ENCODE data around the gene C4orf54. TPM values are rescaled to one million over a fixed set of nuclear protein-coding genes. Genes with fewer than 3 reads are reported as not detected.

Gene C4orf54
- total RNA-seq, 1 donor from 2014 or later, result under 0.01 TPM

GRCh38 chr4:99652596-99653436, 4.8 kb downstream of the C4orf54 start:
- no peak for FAIRE-seq

GRCh38 chr4:99651811-99652485, 5.7 kb downstream of the C4orf54 start:
- no peak for DNase-seq (ENCODE audit: low spot score in 2 of 2)
- no peak for FAIRE-seq

More at GRCh38 chr4:99652596-99653436, 4.8 kb downstream of the C4orf54 start:
- DNase-seq (ENCODE audit: low spot score in 2 of 2), result no peak

GRCh38 chr4:99651016-99651769, 6.4 kb downstream of the C4orf54 start:
- FAIRE-seq, result no peak
- DNase-seq (ENCODE audit: low spot score in 2 of 2), result no peak

- FAIRE-seq (no peak), DNase-seq (ENCODE audit: low spot score in 2 of 2) (no peak)
Measured at GRCh38 chr4:99649778-99650177, 7.8 kb downstream of the C4orf54 start.

GRCh38 chr4:99649208-99649607, 8.4 kb downstream of the C4orf54 start:
- FAIRE-seq (no peak), DNase-seq (ENCODE audit: low spot score in 2 of 2) (no peak)

GRCh38 chr4:99648321-99648720, 9.3 kb downstream of the C4orf54 start:
- FAIRE-seq, result no peak
- DNase-seq (ENCODE audit: low spot score in 2 of 2), result no peak

GRCh38 chr4:99647071-99647470, 10.6 kb downstream of the C4orf54 start:
- FAIRE-seq, result no peak
- DNase-seq (ENCODE audit: low spot score in 2 of 2), result no peak

- DNase-seq (ENCODE audit: low spot score in 2 of 2), result no peak
- no peak for FAIRE-seq
Measured at GRCh38 chr4:99645638-99646037, 12.0 kb downstream of the C4orf54 start.

- FAIRE-seq, result no peak
- no peak for DNase-seq (ENCODE audit: low spot score in 2 of 2)
Measured at GRCh38 chr4:99645036-99645435, 12.6 kb downstream of the C4orf54 start.

- DNase-seq (ENCODE audit: low spot score in 2 of 2), result no peak
- FAIRE-seq, result no peak
Measured at GRCh38 chr4:99644453-99644852, 13.2 kb downstream of the C4orf54 start.

- DNase-seq (ENCODE audit: low spot score in 2 of 2), result no peak
- FAIRE-seq, result no peak
Measured at GRCh38 chr4:99642725-99643489, 14.7 kb downstream of the C4orf54 start.

GRCh38 chr4:99640676-99641075, 17.0 kb downstream of the C4orf54 start:
- no peak for DNase-seq (ENCODE audit: low spot score in 2 of 2)
- FAIRE-seq, result no peak

- FAIRE-seq (no peak), DNase-seq (ENCODE audit: low spot score in 2 of 2) (no peak)
Measured at GRCh38 chr4:99637174-99637573, 20.5 kb downstream of the C4orf54 start.

- FAIRE-seq (peak; percentile 21), DNase-seq (ENCODE audit: low spot score in 2 of 2) (no peak)
Measured at GRCh38 chr4:99636422-99636821, 21.2 kb downstream of the C4orf54 start.

- FAIRE-seq, result no peak
Measured at GRCh38 chr4:99635601-99636000, 22.0 kb downstream of the C4orf54 start.

GRCh38 chr4:99634742-99635360, 22.8 kb downstream of the C4orf54 start:
- no peak for FAIRE-seq
- DNase-seq (ENCODE audit: low spot score in 2 of 2), result no peak

More at GRCh38 chr4:99635601-99636000, 22.0 kb downstream of the C4orf54 start:
- no peak for DNase-seq (ENCODE audit: low spot score in 2 of 2)

- DNase-seq (ENCODE audit: low spot score in 2 of 2) (no peak), FAIRE-seq (no peak)
Measured at GRCh38 chr4:99633772-99634171, 23.9 kb downstream of the C4orf54 start.

GRCh38 chr4:99630857-99631360, 26.7 kb downstream of the C4orf54 start:
- DNase-seq (ENCODE audit: low spot score in 2 of 2) (no peak), FAIRE-seq (no peak)

- no peak for DNase-seq (ENCODE audit: low spot score in 2 of 2)
- no peak for FAIRE-seq
Measured at GRCh38 chr4:99629962-99630554, 27.6 kb downstream of the C4orf54 start.
